ENCODE results near the gene CNTNAP2.

Gene CNTNAP2

GRCh38 chr7:147231275-147231674, 1114.7 kb downstream of the CNTNAP2 start:
- no peak for TF ChIP-seq CTCF (conservative IDR thresholded peaks at IDR 0.05)
- H3K27ac ChIP-seq = no peak overlapping the region

DNA sequence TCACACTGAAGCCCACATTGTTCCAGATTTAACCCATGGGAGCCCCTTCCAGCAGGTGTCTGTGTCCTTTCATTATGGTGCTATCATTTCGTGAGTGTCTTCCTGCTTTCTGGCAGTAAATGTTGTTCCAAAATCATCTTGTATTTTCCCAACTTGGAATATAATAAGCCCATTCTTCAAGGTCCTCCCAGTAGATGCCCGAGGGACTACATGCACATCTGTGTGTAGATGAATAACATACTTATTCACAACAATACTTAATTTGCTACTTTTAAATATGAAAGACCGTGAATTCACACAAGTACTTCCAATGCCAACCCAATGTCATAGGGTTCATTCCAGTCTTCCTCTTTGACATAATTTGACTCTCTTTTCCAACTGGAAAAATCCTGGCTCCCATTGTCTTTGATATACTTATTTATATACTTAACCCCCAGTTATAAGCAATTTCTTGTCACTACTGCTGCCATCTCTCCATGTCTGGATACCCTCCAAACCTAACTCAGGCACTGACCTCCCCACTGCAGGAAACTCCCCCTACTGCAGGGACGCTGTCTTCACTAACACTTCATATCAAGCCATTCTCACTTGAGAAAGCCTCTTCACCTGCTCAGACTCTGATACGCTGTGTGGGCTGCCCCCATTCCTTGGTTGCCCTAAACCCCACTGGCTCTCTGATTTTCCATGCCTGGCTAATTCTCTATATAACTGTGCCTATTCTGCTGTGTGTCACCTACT, 1119.2 kb downstream of the CNTNAP2 start:
- H3K27ac ChIP-seq = no peak overlapping the region
- no peak for TF ChIP-seq CTCF (conservative IDR thresholded peaks at IDR 0.05)

- no peak overlapping the region for H3K27ac ChIP-seq
- TF ChIP-seq CTCF (conservative IDR thresholded peaks at IDR 0.05) = no peak
Observed at GRCh38 chr7:147240468-147240867, 1123.9 kb downstream of the CNTNAP2 start.

- H3K27ac ChIP-seq = no peak overlapping the region
- peak; percentile 92 for TF ChIP-seq CTCF (conservative IDR thresholded peaks at IDR 0.05)
Observed at GRCh38 chr7:147245274-147245673, 1128.7 kb downstream of the CNTNAP2 start.

DNA sequence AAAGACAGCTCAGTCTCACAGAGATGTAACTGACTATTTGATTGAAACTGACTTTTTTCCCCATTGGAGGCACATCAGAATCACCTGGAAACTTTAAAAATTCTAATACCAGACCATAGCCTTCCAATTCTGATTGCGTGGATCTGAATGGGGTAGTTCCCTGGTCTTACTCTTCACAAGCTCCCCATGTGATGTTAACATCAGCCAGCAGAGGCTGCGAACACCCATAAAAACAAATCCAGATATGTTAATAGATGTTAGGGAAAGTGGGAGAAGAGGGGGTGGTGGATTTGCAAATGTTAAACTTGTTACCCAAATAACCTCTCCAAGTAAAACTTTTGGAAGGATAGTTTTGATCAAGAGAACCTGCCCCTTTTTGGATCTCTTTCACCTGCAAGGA, 1133.4 kb downstream of the CNTNAP2 start:
- TF ChIP-seq CTCF (conservative IDR thresholded peaks at IDR 0.05) = no peak
- H3K27ac ChIP-seq = no peak overlapping the region

DNA sequence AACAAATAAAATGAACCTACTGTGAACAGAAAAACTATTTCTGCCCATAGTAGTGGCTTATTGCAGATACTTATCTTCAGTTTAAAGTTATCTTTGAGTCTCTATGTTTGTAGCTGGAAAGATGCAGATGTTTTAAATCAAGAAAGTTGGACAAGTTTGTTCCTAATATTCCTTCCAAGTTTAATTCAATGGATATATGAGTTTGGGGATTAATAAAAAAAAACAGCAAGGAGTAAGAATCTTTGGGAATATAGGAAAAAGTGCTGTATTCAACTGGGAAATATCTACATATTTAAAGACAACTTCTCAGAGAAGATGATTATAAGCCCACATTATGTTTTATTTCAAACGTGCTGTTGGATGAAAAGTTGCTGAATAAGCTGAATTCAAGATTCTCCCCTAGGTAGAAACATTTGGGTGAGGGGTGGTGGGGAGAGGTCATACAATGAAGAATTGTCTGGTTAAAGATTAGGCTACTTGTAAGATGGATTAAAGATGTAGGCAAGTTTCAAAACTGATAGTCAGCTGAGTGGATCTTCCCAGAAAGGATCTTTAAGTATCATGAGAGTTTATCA, 1135.2 kb downstream of the CNTNAP2 start:
- no peak overlapping the region for H3K27ac ChIP-seq

GRCh38 chr7:147261693-147262092, 1145.1 kb downstream of the CNTNAP2 start:
- no peak overlapping the region for H3K27ac ChIP-seq
- no peak for TF ChIP-seq CTCF (conservative IDR thresholded peaks at IDR 0.05)

More for the DNA sequence above, 1135.2 kb downstream of the CNTNAP2 start:
- TF ChIP-seq CTCF (conservative IDR thresholded peaks at IDR 0.05) = no peak

All from VCaP (cell line).